Measurements from ENCODE around the gene CEP95. TPM values are rescaled to one million over a fixed set of nuclear protein-coding genes. Genes with fewer than 3 reads are reported as not detected.

Gene CEP95
- total and polyA plus RNA-seq, 2 of the 13 experiments (the other 11 are each of a cell fraction or from before 2014, with no cell fraction given): 65.9 to 68.8 TPM

DNA sequence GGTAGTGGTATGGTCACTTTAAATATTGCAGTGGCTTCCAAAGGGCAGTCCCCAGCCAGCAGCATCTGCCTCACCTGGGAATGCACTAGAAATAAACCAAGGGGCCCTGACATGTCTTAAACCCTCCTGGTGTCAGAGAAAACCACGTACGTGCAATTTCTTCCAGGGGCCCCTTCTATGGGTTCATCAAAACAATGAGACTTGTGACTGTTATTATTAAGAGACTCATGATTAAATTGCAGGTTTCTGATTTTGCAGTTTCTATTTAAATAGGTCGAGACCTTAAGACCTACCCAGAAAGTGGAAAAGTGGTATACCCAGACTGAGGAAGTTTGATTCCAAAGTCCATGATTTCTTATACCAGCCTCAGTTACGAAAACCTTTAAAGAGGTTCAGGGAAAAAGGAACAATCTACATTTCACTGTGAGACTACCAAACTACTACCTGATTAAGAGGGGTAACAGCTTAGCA lies 9.2 kb upstream of the CEP95 start (continued):
- TF ChIP-seq, protein P1, sequence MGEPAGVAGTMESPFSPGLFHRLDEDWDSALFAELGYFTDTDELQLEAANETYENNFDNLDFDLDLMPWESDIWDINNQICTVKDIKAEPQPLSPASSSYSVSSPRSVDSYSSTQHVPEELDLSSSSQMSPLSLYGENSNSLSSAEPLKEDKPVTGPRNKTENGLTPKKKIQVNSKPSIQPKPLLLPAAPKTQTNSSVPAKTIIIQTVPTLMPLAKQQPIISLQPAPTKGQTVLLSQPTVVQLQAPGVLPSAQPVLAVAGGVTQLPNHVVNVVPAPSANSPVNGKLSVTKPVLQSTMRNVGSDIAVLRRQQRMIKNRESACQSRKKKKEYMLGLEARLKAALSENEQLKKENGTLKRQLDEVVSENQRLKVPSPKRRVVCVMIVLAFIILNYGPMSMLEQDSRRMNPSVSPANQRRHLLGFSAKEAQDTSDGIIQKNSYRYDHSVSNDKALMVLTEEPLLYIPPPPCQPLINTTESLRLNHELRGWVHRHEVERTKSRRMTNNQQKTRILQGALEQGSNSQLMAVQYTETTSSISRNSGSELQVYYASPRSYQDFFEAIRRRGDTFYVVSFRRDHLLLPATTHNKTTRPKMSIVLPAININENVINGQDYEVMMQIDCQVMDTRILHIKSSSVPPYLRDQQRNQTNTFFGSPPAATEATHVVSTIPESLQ (CRISPR knock-in tag; conservative IDR thresholded peaks at IDR 0.05): no peak
- no peak for TF ChIP-seq MEIS2 (CRISPR knock-in tag; IDR thresholded peaks at IDR 0.05)
- no peak for TF ChIP-seq ZNF264 (CRISPR knock-in tag; IDR thresholded peaks at IDR 0.05)
- TF ChIP-seq LCORL (IDR thresholded peaks at IDR 0.05): no peak
- TF ChIP-seq LCORL (CRISPR knock-in tag; IDR thresholded peaks at IDR 0.05): no peak
- no peak for TF ChIP-seq KLF11 (CRISPR knock-in tag; IDR thresholded peaks at IDR 0.05)
- TF ChIP-seq ZC3H13 (CRISPR knock-in tag; IDR thresholded peaks at IDR 0.05): no peak; the same call in 1 of the 2 replicates
- 0 out of 4 replicates have a peak, but pooled peaks of 1 of the 2 experiments have one; percentile 5 for TF ChIP-seq NR2F1 (CRISPR knock-in tag; IDR thresholded peaks at IDR 0.05)
- no peak for TF ChIP-seq ZFP90 (CRISPR knock-in tag; IDR thresholded peaks at IDR 0.05; ENCODE audit: borderline replicate concordance)
- TF ChIP-seq ZNF101 (CRISPR knock-in tag; IDR thresholded peaks at IDR 0.05; ENCODE audit: borderline replicate concordance, low read depth): 0 out of 2 replicates have a peak, but pooled peaks have one; percentile 43
- TF ChIP-seq STAT5B (CRISPR knock-in tag; IDR thresholded peaks at IDR 0.05): no peak
- TF ChIP-seq, protein P2, sequence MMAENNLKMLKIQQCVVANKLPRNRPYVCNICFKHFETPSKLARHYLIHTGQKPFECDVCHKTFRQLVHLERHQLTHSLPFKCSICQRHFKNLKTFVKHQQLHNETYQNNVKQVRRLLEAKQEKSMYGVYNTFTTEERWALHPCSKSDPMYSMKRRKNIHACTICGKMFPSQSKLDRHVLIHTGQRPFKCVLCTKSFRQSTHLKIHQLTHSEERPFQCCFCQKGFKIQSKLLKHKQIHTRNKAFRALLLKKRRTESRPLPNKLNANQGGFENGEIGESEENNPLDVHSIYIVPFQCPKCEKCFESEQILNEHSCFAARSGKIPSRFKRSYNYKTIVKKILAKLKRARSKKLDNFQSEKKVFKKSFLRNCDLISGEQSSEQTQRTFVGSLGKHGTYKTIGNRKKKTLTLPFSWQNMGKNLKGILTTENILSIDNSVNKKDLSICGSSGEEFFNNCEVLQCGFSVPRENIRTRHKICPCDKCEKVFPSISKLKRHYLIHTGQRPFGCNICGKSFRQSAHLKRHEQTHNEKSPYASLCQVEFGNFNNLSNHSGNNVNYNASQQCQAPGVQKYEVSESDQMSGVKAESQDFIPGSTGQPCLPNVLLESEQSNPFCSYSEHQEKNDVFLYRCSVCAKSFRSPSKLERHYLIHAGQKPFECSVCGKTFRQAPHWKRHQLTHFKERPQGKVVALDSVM (CRISPR knock-in tag; IDR thresholded peaks at IDR 0.05): 0 out of 2 replicates have a peak, but pooled peaks have one; percentile 2
- peak; percentile 48; the same call in 1 of the 2 replicates for TF ChIP-seq ZNF564 (CRISPR knock-in tag; IDR thresholded peaks at IDR 0.05)
- no peak for TF ChIP-seq ZNF777 (CRISPR knock-in tag; IDR thresholded peaks at IDR 0.05)
- TF ChIP-seq, protein P3, sequence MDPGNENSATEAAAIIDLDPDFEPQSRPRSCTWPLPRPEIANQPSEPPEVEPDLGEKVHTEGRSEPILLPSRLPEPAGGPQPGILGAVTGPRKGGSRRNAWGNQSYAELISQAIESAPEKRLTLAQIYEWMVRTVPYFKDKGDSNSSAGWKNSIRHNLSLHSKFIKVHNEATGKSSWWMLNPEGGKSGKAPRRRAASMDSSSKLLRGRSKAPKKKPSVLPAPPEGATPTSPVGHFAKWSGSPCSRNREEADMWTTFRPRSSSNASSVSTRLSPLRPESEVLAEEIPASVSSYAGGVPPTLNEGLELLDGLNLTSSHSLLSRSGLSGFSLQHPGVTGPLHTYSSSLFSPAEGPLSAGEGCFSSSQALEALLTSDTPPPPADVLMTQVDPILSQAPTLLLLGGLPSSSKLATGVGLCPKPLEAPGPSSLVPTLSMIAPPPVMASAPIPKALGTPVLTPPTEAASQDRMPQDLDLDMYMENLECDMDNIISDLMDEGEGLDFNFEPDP (CRISPR knock-in tag; conservative IDR thresholded peaks at IDR 0.05): 0 out of 2 replicates have a peak, but pooled peaks have one; percentile 41
- no peak for TF ChIP-seq ZNF879 (CRISPR knock-in tag; IDR thresholded peaks at IDR 0.05)
- TF ChIP-seq HNRNPLL (IDR thresholded peaks at IDR 0.05; ENCODE audit: low read depth, low read length, poor library complexity, severe bottlenecking): no peak
- TF ChIP-seq NFIC (IDR thresholded peaks at IDR 0.05; ENCODE audit: low read length): peak; percentile 72
- TF ChIP-seq, protein P4, sequence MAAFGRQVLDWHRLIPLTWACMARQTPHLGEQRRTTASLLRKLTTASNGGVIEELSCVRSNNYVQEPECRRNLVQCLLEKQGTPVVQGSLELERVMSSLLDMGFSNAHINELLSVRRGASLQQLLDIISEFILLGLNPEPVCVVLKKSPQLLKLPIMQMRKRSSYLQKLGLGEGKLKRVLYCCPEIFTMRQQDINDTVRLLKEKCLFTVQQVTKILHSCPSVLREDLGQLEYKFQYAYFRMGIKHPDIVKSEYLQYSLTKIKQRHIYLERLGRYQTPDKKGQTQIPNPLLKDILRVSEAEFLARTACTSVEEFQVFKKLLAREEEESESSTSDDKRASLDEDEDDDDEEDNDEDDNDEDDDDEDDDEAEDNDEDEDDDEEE (CRISPR knock-in tag; IDR thresholded peaks at IDR 0.05): no peak; the same call in 1 of the 2 replicates
- no peak for TF ChIP-seq PAWR (CRISPR knock-in tag; IDR thresholded peaks at IDR 0.05; ENCODE audit: borderline replicate concordance)
- peak; percentile 30 for TF ChIP-seq RAD21 (CRISPR knock-in tag; IDR thresholded peaks at IDR 0.05)
- no peak for TF ChIP-seq KLF6 (CRISPR knock-in tag; IDR thresholded peaks at IDR 0.05)
- TF ChIP-seq, protein P5, sequence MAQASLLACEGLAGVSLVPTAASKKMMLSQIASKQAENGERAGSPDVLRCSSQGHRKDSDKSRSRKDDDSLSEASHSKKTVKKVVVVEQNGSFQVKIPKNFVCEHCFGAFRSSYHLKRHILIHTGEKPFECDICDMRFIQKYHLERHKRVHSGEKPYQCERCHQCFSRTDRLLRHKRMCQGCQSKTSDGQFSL (CRISPR knock-in tag; IDR thresholded peaks at IDR 0.05): no peak

Data from HepG2 (cell line).